HUES64 (cell line): ENCODE data around the gene GATC.

Experiments
- H3K27ac ChIP-seq: 2 replicates; pipeline ENCODE4 v1.7.0; 2013; ENCODE audit warnings: low read depth, low read length, inconsistent platforms
- H3K27me3 ChIP-seq: 2 replicates; pipeline ENCODE4 v1.6.1; 2013; ENCODE audit warnings: mild to moderate bottlenecking, low read length; ENCODE audit not compliant: insufficient read depth
- H3K36me3 ChIP-seq: 2 replicates; pipeline ENCODE4 v1.6.1; 2013; ENCODE audit warnings: mild to moderate bottlenecking, low read length; ENCODE audit not compliant: insufficient read depth
- H3K4me1 ChIP-seq: 2 replicates; pipeline ENCODE4 v1.6.1; 2013; ENCODE audit warnings: mild to moderate bottlenecking, low read length, moderate library complexity; ENCODE audit not compliant: insufficient read depth
- H3K4me3 ChIP-seq: 2 replicates; pipeline ENCODE4 v1.5.1; 2013; ENCODE audit warnings: mild to moderate bottlenecking, low read length, moderate library complexity
- H3K9ac ChIP-seq: 2 replicates; pipeline ENCODE4 v1.6.1; 2013; ENCODE audit warnings: mild to moderate bottlenecking, low read depth, low read length
- H3K9me3 ChIP-seq: 2 replicates; pipeline ENCODE4 v1.6.1; 2013; ENCODE audit warnings: low read depth, low read length; ENCODE audit not compliant: insufficient read depth
- WGBS: fragments of 150-250, 120-280 bp; methylation state at CpG from one replicate; pipeline ENCODE4 v1.1.7; 2013; ENCODE audit warnings: missing lambda C conversion rate; 5-methylcytosine and 5-hydroxymethylcytosine counted together

The GATC gene

DNA sequence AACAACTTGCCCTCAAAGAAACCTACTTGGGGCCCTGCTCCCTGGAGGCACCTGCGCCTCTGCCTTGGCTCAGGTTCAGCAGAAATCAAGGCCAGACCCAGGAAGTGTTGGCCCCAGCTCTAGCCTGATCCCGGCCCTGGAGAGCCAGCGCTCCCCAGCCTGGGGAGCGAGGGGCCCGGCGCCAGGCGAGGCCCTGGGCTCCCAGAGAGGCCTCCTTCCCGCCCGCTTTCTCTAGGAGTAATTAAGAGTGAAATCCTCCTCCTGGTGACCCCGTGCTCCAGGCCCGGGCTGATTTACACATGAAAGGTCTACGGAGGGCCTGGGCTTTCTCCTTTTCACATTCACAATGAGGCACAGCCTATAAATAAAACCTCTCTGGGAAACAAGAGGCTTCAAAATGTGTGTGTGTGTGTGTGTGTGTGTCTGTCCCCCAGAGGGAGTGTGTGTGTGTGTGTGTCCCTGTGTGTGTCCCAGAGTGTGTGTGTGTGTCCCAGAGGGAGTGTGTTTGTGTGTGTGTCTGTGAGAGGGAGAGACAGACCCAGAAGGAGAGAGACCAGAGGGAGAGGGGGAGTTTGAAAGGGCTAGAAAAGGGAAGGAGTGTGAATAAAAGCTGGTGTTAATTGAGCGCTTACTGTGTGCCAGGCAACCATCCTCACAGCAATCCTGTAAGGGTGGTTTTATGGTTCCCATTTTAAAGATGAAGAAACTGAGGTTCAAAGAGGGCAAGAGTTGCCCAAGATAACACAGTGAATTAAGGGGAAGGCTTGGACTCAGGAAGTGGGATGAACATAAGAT lies 32.1 kb upstream of the GATC start:
- H3K4me1 ChIP-seq = peaks cover 15% of the 10 kb centered on the region
- H3K36me3 ChIP-seq = no peaks in the 10 kb centered on the region
- H3K9me3 ChIP-seq = no peaks in the 10 kb centered on the region
- H3K4me3 ChIP-seq = peak overlapping the region; percentile 38; the same call in 1 of the 2 replicates
- peak overlapping the region; percentile 96 for H3K27ac ChIP-seq
- no peaks in the 10 kb centered on the region for H3K27me3 ChIP-seq
- 11% methylated on average over 13 of the region's 13 CpGs for WGBS
- H3K9ac ChIP-seq = peak overlapping the region; percentile 72

DNA sequence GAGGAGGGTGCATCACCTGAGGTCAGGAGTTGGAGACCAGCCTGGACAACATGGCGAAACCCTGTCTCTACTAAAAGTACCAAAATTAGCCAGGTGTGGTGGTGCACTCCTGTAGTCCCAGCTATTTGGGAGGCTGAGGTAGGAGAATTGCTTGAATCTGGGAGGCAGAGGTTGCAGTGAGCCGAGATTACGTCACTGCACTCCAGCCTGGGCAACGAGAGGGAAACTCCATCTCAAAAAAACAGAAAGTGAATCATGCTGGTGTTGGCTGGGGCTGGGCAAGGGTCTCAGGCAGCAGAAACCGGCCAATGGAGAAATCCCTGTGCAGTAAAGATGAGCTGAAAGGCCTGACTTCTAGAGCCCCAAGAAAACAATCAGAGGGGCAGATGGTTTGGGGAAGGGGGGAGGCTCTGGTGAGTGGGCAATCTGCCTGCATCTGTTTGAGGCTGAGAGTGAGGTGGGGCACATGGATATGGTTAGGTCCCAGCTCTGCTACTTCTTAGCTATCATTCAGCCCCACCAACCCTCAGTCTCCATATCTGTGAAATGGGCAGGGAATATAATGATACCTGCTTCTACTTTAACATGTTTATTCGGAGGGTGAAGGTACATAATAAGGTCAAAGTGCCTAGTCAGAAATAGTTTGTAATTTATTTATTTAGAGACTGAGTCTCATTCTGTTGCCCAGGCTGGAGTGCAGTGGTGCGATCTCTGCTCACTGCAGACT lies 29.6 kb upstream of the GATC start:
- 87% methylated on average over 7 of the region's 7 CpGs for whole genome bisulfite sequencing
- no peak overlapping the region for H3K27ac ChIP-seq
- H3K4me3 ChIP-seq = no peak overlapping the region
- H3K27me3 ChIP-seq = no peaks in the 10 kb centered on the region
- no peak overlapping the region for H3K9ac ChIP-seq
- H3K4me1 ChIP-seq = peaks cover 15% of the 10 kb centered on the region
- no peaks in the 10 kb centered on the region for H3K36me3 ChIP-seq
- no peaks in the 10 kb centered on the region for H3K9me3 ChIP-seq

DNA sequence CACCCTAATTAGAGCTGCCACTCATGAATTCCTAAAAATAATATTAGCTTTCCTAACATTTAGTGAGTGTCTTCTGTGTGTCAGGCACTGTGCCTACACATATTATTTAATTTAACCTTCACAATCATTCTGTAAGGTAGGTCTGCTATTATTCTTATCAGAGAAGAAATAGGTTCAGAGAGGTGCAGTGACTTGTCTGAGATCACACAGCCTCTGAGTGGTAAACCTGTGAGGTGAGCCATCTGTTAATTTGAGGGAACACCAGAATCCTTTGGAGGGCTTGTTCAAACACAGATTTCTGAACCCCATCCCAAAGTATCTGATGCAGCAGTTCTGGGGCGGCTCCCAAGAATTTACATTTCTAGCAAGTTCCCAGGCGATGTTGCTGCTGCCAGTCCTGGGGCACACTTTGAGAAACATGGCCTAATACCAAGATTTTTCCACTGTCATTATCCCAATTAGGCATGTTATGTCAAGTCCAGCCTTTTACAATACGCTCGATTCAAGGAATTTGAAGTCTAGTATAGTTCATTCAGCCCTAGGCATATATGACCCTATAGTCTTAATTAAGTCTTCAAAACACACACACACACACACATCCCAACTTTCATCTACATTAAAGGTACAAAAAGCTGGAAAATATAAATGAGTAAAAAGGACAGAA lies 28.2 kb upstream of the GATC start:
- H3K4me1 ChIP-seq = peaks cover 12% of the 10 kb centered on the region
- no peak overlapping the region for H3K4me3 ChIP-seq
- no peaks in the 10 kb centered on the region for H3K36me3 ChIP-seq
- no peaks in the 10 kb centered on the region for H3K9me3 ChIP-seq
- no peak overlapping the region for H3K9ac ChIP-seq
- H3K27ac ChIP-seq = no peak overlapping the region
- H3K27me3 ChIP-seq = no peaks in the 10 kb centered on the region
- 94% methylated on average over 4 of the region's 4 CpGs for WGBS

DNA sequence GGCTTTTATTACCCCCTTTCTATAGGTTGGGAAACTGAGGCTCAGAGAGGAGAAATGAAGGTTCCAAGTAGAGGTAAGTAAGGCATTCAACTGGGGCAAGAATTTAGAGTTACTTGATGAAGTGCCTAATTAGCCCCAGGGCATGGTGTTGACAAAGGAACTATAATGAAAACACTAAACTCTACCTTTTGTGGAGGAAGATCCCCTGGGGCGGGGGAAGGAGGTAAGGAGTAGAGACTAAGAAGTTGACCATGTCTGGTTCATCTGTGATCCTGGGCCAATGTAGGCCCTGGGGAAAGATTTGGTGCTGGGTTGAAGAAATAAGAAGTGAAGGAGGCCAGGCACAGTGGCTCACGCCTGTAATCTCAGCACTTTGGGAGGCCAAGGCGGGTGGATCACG lies 24.5 kb upstream of the GATC start:
- Histone ChIP-seq H3K9me3 (no peaks in the 10 kb centered on the region), H3K27me3 (no peaks in the 10 kb centered on the region), H3K36me3 (no peaks in the 10 kb centered on the region), H3K27ac (no peak overlapping the region), H3K4me3 (no peak overlapping the region), H3K9ac (no peak overlapping the region), H3K4me1 (no peaks in the 10 kb centered on the region)
- WGBS = 79% methylated on average over 4 of the region's 4 CpGs

DNA sequence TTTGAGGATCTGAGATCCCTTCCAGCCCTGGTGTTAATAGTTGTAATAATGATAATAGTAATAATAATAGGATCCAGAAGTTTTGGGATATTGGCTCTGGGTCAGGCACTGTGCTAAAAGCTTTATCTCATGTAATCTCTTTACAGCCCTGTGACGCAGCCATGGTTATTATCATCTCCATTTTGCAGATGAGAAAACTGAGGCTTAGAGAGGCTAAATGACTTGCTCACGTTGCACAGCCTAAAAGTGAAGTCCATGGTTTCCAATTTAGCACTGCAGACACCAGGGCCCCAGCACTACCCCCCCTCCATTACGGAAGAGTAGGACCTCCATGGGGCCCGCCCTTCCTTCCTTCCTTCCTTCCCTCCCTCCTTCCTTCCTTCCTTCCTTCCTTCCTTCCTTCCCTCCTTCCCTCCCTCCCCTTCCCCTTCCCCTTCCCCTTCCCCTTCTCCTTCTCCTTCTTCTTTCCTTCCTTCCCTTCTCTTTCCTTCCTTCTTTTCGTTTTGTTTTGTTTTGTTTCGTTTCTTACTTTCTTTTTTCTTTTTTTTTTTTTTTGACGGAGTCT lies 23.3 kb upstream of the GATC start:
- H3K36me3 ChIP-seq = no peaks in the 10 kb centered on the region
- no peaks in the 10 kb centered on the region for H3K4me1 ChIP-seq
- no peaks in the 10 kb centered on the region for H3K9me3 ChIP-seq
- 87% methylated on average over 7 of the region's 7 CpGs for WGBS
- no peaks in the 10 kb centered on the region for H3K27me3 ChIP-seq
- H3K27ac ChIP-seq = no peak overlapping the region
- no peak overlapping the region for H3K9ac ChIP-seq
- H3K4me3 ChIP-seq = no peak overlapping the region

DNA sequence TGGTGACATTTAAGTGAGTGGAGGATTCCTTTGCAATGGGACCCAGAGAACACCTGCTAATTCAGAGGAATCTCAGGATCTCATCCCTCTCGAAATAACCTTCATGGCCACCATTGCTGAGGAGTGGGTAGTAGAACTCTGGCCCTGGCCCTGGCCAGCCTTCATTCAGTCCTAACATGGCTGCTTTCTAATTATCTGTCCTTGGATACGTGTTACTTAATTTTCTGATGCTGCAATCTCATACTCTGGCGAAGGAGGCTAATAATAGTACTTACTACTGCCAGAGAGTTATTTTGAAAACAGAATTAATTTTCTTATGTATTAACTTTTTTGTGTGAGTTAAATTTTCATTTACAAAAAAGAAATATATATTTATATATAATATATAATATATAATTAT lies 20.4 kb upstream of the GATC start:
- WGBS = 97% methylated on average over 2 of the region's 3 CpGs
- Histone ChIP-seq H3K4me3 (no peak overlapping the region), H3K27ac (no peak overlapping the region), H3K9ac (no peak overlapping the region), H3K9me3 (no peaks in the 10 kb centered on the region), H3K36me3 (no peaks in the 10 kb centered on the region), H3K27me3 (no peaks in the 10 kb centered on the region), H3K4me1 (no peaks in the 10 kb centered on the region)

DNA sequence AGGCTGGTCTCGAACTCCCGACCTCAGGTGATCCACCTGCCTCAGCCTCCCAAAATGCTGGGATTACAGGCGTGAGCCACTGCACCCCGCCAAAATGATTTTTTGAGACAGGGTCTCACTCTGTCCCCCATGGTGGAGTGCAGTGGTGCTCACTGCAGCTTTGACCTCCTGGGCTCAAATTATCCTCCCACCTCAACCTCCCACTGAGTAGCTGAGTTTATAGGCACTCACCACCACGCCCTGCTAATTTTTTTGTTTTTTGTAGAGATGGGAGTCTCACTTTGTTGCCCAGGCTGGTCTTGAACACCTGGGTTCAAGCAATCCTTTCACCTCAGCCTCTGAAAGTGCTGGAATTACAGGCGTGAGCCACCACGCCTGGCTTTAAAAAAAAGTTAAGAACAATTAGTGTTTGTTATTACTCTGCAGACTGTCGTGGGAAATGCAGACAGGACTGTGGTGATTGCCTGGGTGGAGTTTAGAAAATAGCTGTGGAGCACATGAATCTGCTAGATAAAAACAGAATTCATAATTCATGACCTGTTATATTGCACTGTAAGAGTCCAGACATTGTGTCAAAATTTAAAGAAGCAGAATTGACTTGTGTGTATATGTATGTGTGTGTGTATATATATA lies 17.5 kb upstream of the GATC start:
- Histone ChIP-seq H3K9me3 (no peaks in the 10 kb centered on the region), H3K4me1 (no peaks in the 10 kb centered on the region), H3K36me3 (no peaks in the 10 kb centered on the region), H3K4me3 (no peak overlapping the region), H3K27ac (no peak overlapping the region), H3K27me3 (no peaks in the 10 kb centered on the region), H3K9ac (no peak overlapping the region)
- WGBS = 84% methylated on average over 8 of the region's 8 CpGs

DNA sequence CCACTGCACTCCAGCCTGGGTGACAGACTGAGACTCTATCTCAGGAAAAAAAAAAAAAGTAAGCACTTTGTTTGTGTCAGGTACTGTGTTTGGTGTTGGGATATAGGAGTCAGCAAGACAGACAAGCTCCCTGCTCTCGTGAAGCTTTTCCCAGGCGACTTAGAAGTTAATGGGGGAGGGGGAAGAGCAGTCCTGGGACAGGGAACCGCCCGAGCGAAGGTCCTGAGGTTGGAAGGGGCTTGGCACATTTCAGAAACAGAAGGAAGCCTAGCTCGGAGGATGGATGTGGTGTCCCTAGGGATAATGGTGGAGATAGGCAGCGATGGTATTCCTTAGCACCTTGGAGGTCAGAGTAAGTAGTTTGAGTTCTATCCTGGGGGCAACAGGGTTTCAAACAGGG lies 16.9 kb upstream of the GATC start:
- Histone ChIP-seq H3K9ac (no peak overlapping the region), H3K9me3 (no peaks in the 10 kb centered on the region)

DNA sequence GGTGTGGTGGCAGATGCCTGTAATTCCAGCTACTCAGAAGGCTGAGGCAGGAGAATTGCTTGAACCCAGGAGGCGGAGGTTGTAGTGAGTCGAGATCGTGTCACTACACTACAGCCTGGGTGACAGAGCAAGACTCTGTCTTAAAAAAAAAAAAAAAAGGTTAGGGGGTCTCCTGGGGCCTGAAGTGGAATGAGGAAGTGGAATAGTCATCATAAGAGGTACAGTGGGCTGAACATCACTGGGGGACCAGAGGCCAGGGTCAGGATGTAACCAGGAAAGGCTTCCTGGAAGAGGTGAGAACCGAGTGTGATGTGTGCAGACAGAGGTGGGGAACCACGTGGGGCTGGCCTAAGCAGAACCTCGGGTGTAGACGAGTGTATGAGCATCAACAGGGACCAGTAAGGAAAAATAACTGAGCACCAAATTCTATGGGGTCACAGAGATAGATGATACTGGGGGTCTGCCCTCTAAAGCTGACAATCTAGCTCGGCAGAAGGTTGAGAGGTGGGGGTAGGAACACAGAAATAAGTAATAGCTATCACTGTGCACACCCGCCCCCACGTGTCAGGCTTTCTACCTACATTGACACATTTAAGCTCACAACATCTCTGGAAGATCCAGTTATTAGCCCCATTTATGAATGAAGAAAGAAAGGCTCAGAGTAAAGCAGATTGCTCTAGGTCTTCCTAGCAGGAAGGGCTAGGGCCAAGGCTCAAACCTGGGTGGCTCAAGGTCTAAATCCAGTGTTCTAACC lies 13.3 kb upstream of the GATC start:
- H3K27ac ChIP-seq = no peak overlapping the region
- no peaks in the 10 kb centered on the region for H3K27me3 ChIP-seq
- H3K9ac ChIP-seq = no peak overlapping the region
- WGBS = 84% methylated on average over 10 of the region's 10 CpGs
- H3K9me3 ChIP-seq = no peaks in the 10 kb centered on the region
- H3K4me3 ChIP-seq = no peak overlapping the region
- H3K4me1 ChIP-seq = no peaks in the 10 kb centered on the region
- no peaks in the 10 kb centered on the region for H3K36me3 ChIP-seq

More for the DNA sequence above, 16.9 kb upstream of the GATC start:
- Histone ChIP-seq H3K4me3 (no peak overlapping the region), H3K4me1 (no peaks in the 10 kb centered on the region), H3K27ac (no peak overlapping the region), H3K36me3 (no peaks in the 10 kb centered on the region), H3K27me3 (no peaks in the 10 kb centered on the region)
- 75% methylated on average over 7 of the region's 7 CpGs for WGBS

DNA sequence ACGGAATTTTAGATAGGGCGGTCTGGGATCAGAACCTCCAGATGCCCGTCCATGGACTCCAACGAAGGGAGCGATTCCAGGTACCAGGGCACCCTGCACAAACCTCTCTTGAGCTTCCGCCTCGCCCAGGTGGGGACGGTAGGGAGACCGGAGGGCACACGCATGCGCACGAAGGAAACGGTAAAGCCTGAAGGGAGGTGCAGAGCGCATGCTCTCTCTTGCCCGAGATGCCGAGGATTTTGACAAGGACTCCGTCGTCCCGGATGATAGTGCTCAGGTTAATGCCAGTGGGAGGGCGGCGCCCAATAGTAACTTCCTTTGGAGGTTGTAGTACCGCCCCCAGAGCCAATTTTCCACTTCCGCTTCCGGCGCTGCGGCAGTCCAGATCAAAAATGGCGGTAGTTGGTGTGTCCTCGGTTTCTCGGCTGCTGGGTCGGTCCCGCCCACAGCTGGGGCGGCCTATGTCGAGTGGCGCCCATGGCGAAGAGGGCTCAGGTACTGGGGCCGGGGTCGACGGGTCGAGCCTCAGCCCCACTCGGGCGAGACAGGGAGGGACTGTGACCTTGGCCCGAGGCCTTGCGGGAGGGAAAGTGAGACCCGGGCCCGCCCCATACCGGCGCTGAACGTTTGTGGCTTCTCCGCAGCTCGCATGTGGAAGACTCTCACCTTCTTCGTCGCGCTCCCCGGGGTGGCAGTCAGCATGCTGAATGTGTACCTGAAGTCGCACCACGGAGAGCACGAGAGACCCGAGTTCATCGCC lies 8.3 kb upstream of the GATC start, which contains the start of gene COX6A1:
TSS of gene COX6A1 (plus strand) at position 379 of the 760 bp plus-strand sequence. CDS start at position 393, 14 bp downstream.
- Histone ChIP-seq H3K4me3 (peak within 1 kb of the TSS; percentile 72), H3K36me3 (peaks cover 24% of the 10 kb centered on the region), H3K9ac (peak within 1 kb of the TSS; percentile 60), H3K9me3 (no peaks in the 10 kb centered on the region), H3K27me3 (no peaks in the 10 kb centered on the region), H3K4me1 (0 out of 2 replicates have a peak, but pooled peaks cover 4% of the 10 kb centered on the region), H3K27ac (peak within 1 kb of the TSS; percentile 63; the same call in 1 of the 2 replicates)
- WGBS = under 1% methylated on average over 59 of the region's 59 CpGs
